Keratinocyte (primary cell): ENCODE data around the gene NYNRIN. TPM values are rescaled to one million over a fixed set of nuclear protein-coding genes. Genes with fewer than 3 reads are reported as not detected.

Experiments
- DNase-seq: peaks from one replicate; pipeline ENCODE4 v3.0.0-alpha.2; 2011; ENCODE audit warnings: low read depth, missing footprints, low spot score
- FAIRE-seq: peaks from 2 replicates; lab custom pipeline; 2011; peaks lifted over from hg19 to GRCh38; lab: Jason Lieb, UNC
- H2AFZ ChIP-seq: 2 replicates; pipeline ENCODE4 v1.6.0; 2012; ENCODE audit warnings: low read length, control low read depth, inconsistent platforms; ENCODE audit not compliant: control insufficient read depth
- H3K27ac ChIP-seq: 2 replicates; pipeline ENCODE4 v1.5.1; 2011; ENCODE audit warnings: low read length; ENCODE audit not compliant: control insufficient read depth, insufficient read depth
- H3K27me3 ChIP-seq: 3 replicates; pipeline ENCODE4 v1.6.0; 2011; ENCODE audit warnings: low read length; ENCODE audit not compliant: control insufficient read depth, insufficient read depth; ENCODE audit errors: extremely low read depth
- H3K36me3 ChIP-seq, 2 experiments: 2 replicates in 1 of 2; 3 replicates in 1 of 2; pipeline ENCODE4 v1.5.1; 2011; ENCODE audit warnings: low read length in 2 of 2, mild to moderate bottlenecking in 1 of 2; ENCODE audit not compliant: control insufficient read depth in 2 of 2, insufficient read depth in 2 of 2; ENCODE audit errors: extremely low read depth in 1 of 2
- H3K4me1 ChIP-seq: 3 replicates; pipeline ENCODE4 v1.5.1; 2011; ENCODE audit warnings: low read length; ENCODE audit not compliant: control insufficient read depth, insufficient read depth; ENCODE audit errors: extremely low read depth
- H3K4me2 ChIP-seq: 3 replicates; pipeline ENCODE4 v1.6.0; 2011; ENCODE audit warnings: low read depth, low read length; ENCODE audit not compliant: control insufficient read depth, insufficient read depth; ENCODE audit errors: extremely low read depth
- H3K4me3 ChIP-seq, 3 experiments: fragments of 200-600 bp in 1 of 3; sonication (generic) in 1 of 3; 2 replicates in 2 of 3; 3 replicates in 1 of 3; pipeline ENCODE4 v1.5.1; 2011 to 2016; ENCODE audit warnings: low read length in 3 of 3, mild to moderate bottlenecking in 3 of 3, control low read depth in 2 of 3, inconsistent platforms in 1 of 3, low read depth in 1 of 3, mixed read lengths in 1 of 3, mixed run types in 1 of 3, moderate library complexity in 1 of 3; ENCODE audit not compliant: control insufficient read depth in 2 of 3, insufficient read depth in 2 of 3; ENCODE audit errors: extremely low read depth in 1 of 3
- H3K79me2 ChIP-seq: 2 replicates; pipeline ENCODE4 v1.6.0; 2012; ENCODE audit warnings: low read length; ENCODE audit not compliant: control insufficient read depth, insufficient read depth
- H3K9ac ChIP-seq: 3 replicates; pipeline ENCODE4 v1.6.0; 2011; ENCODE audit warnings: low read length; ENCODE audit not compliant: control insufficient read depth, insufficient read depth; ENCODE audit errors: extremely low read depth
- H3K9me1 ChIP-seq: 3 replicates; pipeline ENCODE4 v1.6.0; 2011; ENCODE audit warnings: low read length; ENCODE audit not compliant: control insufficient read depth, insufficient read depth; ENCODE audit errors: extremely low read depth
- H3K9me3 ChIP-seq: 2 replicates; pipeline ENCODE4 v1.5.1; 2012; ENCODE audit warnings: low read depth, low read length; ENCODE audit not compliant: control insufficient read depth
- H4K20me1 ChIP-seq: 3 replicates; pipeline ENCODE4 v1.6.0; 2011; ENCODE audit warnings: low read length; ENCODE audit not compliant: control insufficient read depth, insufficient read depth; ENCODE audit errors: extremely low read depth
- EZH2 ChIP-seq: IDR thresholded peaks from one replicate; pipeline ENCODE4 v1.6.1; 2012; ENCODE audit warnings: inconsistent platforms, mild to moderate bottlenecking, low read length, moderate library complexity
- dilution Hi-C: fragments of 300-500 bp; cut with MboI; formaldehyde crosslinking; loops from one replicate; pipeline ENCODE4 v1.7.0; 2020; ENCODE audit warnings: low sequenced_read_pairs; ENCODE audit not compliant: extremely low pct_ligation_motif_present
- polyA plus RNA-seq, 5 experiments: library from polyadenylated mRNA; depleted of rRNA in 3 of 5; stranded (reverse) in 3 of 5; stranded (forward) in 1 of 5; unstranded in 1 of 5; fragments of >200 nt; gene quantifications; 1 replicate in 1 of 5; 2 replicates in 3 of 5; 3 replicates in 1 of 5; pipeline versions ENCODE4 v1.2.1 to v1.2.3, GENCODE V29; 2011 to 2012; ENCODE audit warnings: missing spikeins in 2 of 5, low read depth in 1 of 5, low replicate concordance in 1 of 5
- TF ChIP-seq, protein P1 (sequence below), 3 experiments: IDR thresholded peaks in 1 of 3; conservative IDR thresholded peaks in 1 of 3; optimal IDR thresholded peaks in 1 of 3; 2 replicates in 2 of 3; 3 replicates in 1 of 3; pipeline versions ENCODE3 to v1.5.1; 2011; ENCODE audit warnings: low read length in 3 of 3, mild to moderate bottlenecking in 3 of 3, moderate library complexity in 2 of 3, control low read depth in 1 of 3, inconsistent platforms in 1 of 3; ENCODE audit not compliant: insufficient read depth in 2 of 3; ENCODE audit errors: extremely low read depth in 1 of 3

Gene NYNRIN
- polyA plus RNA-seq, 1 donor (not counting 4 experiments of a cell fraction or from before 2014, with no cell fraction given): 4.9 TPM

DNA sequence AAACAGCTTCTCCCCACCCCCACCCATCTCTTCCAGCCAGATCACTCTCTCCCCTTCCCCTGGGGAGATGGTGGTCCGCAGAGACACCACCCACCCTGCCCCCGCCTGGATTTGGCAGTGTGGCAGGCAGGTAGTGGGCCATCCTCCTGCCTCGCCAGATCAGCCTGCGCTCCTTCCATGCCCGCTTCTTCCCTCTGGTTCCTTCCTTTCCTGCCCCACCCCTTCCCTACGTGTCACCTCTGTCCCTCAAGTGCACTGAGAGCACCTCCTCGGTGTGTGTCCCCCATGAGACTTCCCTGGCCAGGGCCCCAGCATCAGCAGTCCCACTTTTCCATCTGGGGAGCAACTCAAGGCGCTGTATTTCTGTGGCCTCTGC, 632 bp downstream of the NYNRIN start:
- Histone ChIP-seq H3K36me3 (no peaks in the 10 kb centered on the region), H3K4me3 (peak overlapping the region; percentile 31 to 57 (median 34)), H3K4me2 (peak overlapping the region; percentile 67), H3K27me3 (no peaks in the 10 kb centered on the region), H2AFZ (peak overlapping the region; percentile 65), H3K27ac (no peak overlapping the region), H3K9me1 (no peaks in the 10 kb centered on the region), H3K9ac (peak overlapping the region; percentile 28), H4K20me1 (no peaks in the 10 kb centered on the region), H3K79me2 (no peaks in the 10 kb centered on the region), H3K9me3 (no peaks in the 10 kb centered on the region), H3K4me1 (peaks cover 41% of the 10 kb centered on the region)
- DNase-seq (no peak), FAIRE-seq (no peak)
- dilution Hi-C loops: no loop called here
- TF ChIP-seq EZH2: no peak
- TF ChIP-seq, protein P1, sequence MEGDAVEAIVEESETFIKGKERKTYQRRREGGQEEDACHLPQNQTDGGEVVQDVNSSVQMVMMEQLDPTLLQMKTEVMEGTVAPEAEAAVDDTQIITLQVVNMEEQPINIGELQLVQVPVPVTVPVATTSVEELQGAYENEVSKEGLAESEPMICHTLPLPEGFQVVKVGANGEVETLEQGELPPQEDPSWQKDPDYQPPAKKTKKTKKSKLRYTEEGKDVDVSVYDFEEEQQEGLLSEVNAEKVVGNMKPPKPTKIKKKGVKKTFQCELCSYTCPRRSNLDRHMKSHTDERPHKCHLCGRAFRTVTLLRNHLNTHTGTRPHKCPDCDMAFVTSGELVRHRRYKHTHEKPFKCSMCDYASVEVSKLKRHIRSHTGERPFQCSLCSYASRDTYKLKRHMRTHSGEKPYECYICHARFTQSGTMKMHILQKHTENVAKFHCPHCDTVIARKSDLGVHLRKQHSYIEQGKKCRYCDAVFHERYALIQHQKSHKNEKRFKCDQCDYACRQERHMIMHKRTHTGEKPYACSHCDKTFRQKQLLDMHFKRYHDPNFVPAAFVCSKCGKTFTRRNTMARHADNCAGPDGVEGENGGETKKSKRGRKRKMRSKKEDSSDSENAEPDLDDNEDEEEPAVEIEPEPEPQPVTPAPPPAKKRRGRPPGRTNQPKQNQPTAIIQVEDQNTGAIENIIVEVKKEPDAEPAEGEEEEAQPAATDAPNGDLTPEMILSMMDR (optimal IDR thresholded peaks at IDR 0.05 in 1 of 3, IDR thresholded peaks at IDR 0.05 in 1 of 3, conservative IDR thresholded peaks at IDR 0.05 in 1 of 3; ENCODE audit: extremely low read depth in 1 of 3, insufficient read depth in 2 of 3, low read length in 3 of 3): no peak

DNA sequence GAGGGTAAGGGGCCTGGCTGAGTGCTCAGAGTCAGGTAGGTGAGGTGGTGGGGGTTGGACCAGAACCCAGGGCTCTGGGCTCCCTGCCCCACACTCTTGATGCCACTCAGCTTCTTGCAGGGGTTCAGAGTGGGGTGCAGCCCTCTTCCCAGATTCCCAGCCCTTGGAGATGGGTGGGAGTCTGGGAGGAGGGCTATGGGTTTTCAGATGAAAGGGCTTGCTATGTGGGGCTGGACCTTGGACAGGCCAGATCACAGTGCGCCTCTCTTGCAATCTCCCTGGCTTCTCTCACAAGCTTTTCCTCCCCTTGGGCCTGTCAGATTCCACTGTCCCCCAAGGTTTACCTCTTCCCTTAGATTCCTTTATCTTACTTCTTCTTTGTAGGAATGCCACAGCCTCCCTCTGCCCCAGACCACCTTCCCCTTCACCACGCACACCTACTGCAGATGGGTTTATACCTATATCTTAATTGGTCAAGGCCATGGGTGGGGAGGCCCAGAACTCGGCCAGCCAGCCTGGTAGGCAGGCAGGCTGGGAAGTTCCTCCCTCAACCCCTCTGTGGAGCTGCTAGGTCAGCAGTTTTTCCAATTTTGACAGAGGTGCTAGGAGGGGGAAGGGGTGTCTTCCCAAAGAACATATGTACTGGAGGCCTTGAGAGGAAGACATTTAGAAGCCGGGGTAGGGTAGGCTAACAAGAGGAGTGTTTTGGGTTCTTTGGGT, 1.4 kb downstream of the NYNRIN start:
- H3K4me1 ChIP-seq: peaks cover 41% of the 10 kb centered on the region
- H2AFZ ChIP-seq: no peak overlapping the region
- H3K9me1 ChIP-seq: no peaks in the 10 kb centered on the region
- peak overlapping the region; percentile 67 for H3K4me2 ChIP-seq
- no peak for DNase-seq
- no peak overlapping the region for H3K9ac ChIP-seq
- H3K27ac ChIP-seq: no peak overlapping the region
- TF ChIP-seq EZH2: no peak
- TF ChIP-seq, protein P1 (optimal IDR thresholded peaks at IDR 0.05 in 1 of 3, IDR thresholded peaks at IDR 0.05 in 1 of 3, conservative IDR thresholded peaks at IDR 0.05 in 1 of 3; ENCODE audit: extremely low read depth in 1 of 3, insufficient read depth in 2 of 3, low read length in 3 of 3): no peak
- H3K36me3 ChIP-seq: no peaks in the 10 kb centered on the region
- no peak for FAIRE-seq
- dilution Hi-C loops: no loop called here
- H3K4me3 ChIP-seq: no peak overlapping the region
- no peaks in the 10 kb centered on the region for H3K9me3 ChIP-seq
- no peaks in the 10 kb centered on the region for H3K79me2 ChIP-seq
- H3K27me3 ChIP-seq: no peaks in the 10 kb centered on the region
- no peaks in the 10 kb centered on the region for H4K20me1 ChIP-seq
